Dendritic cell treated with granulocyte-macrophage colony-stimulating factor and Interleukin-4, amounts not matched to agents 40 ng/mL and 50 ng/mL, for 4 days (primary cell): ENCODE data around the gene EIF3F.

ENCODE experiments used
- H3K27ac Mint-ChIP-seq: one replicate; pipeline ENCODE4 v1.8.0; 2022; ENCODE audit warnings: mild to moderate bottlenecking, mixed read lengths
- H3K27me3 Mint-ChIP-seq: one replicate; pipeline ENCODE4 v1.8.0; 2022; ENCODE audit warnings: mild to moderate bottlenecking, mixed read lengths
- H3K36me3 Mint-ChIP-seq: one replicate; pipeline ENCODE4 v1.8.0; 2022; ENCODE audit warnings: low read depth, mixed read lengths
- H3K4me1 Mint-ChIP-seq: one replicate; pipeline ENCODE4 v1.8.0; 2022; ENCODE audit warnings: low read depth, mixed read lengths
- H3K4me3 Mint-ChIP-seq: one replicate; pipeline ENCODE4 v1.8.0; 2022; ENCODE audit warnings: mild to moderate bottlenecking, moderate library complexity, mixed read lengths
- H3K9me3 Mint-ChIP-seq: one replicate; pipeline ENCODE4 v1.8.0; 2022; ENCODE audit warnings: mixed read lengths
- intact Hi-C: fragments of 100-400 bp; cut with micrococcal nuclease; formaldehyde crosslinking; loops from one replicate; pipeline ENCODE4 v1.15.0; 2022

The EIF3F gene

DNA sequence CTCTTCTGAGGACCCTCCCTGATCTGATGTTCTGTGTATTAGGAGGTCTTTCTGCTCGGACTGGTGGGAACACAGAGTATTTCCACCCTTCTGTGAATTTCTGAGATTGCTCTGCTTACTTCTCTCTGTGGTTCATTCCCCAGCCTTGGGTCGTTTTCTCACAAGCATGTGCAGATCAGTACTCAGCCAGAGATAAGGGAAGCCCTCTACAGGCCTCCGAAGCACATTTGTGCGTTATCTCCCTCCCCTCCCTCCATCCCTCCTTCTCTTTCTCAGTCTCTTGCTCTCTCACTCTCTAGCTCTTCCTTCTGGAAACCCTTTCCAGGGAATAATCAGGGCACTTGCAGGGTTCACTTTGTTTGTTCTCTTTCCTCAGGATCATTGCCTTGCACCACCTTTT, 58.7 kb downstream of the EIF3F start:
- peaks cover 8% of the 10 kb centered on the region for H3K27me3 Mint-ChIP-seq
- no peaks in the 10 kb centered on the region for H3K36me3 Mint-ChIP-seq
- H3K4me3 Mint-ChIP-seq, result no peak overlapping the region
- no peak overlapping the region for H3K27ac Mint-ChIP-seq
- intact Hi-C loops, result no loop called here
- H3K4me1 Mint-ChIP-seq, result no peaks in the 10 kb centered on the region
- H3K9me3 Mint-ChIP-seq, result no peaks in the 10 kb centered on the region

DNA sequence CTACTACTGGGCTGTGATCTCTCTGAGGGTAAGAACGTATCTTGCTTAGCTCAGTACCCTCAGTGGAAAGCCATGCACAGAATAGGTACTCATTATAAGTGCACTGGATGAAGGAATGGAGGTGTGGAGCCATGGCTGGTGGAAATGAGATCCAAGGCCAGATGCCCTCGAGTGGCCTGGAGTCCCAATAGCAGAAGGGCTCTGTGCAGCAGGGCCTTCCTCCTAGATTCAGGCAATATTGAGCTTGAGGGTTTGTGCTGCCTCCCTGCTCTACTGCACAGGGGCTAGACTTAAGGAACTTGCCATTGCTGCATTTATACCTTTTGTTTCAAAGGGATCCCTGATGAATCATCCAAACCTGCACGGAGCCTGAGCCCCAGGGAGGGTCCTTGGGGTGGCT, 60.2 kb downstream of the EIF3F start:
- Mint-ChIP-seq H3K36me3 (no peaks in the 10 kb centered on the region), H3K4me1 (no peaks in the 10 kb centered on the region), H3K27ac (no peak overlapping the region), H3K4me3 (no peak overlapping the region), H3K27me3 (peaks cover 8% of the 10 kb centered on the region), H3K9me3 (no peaks in the 10 kb centered on the region)
- intact Hi-C loops, result no loop called here

DNA sequence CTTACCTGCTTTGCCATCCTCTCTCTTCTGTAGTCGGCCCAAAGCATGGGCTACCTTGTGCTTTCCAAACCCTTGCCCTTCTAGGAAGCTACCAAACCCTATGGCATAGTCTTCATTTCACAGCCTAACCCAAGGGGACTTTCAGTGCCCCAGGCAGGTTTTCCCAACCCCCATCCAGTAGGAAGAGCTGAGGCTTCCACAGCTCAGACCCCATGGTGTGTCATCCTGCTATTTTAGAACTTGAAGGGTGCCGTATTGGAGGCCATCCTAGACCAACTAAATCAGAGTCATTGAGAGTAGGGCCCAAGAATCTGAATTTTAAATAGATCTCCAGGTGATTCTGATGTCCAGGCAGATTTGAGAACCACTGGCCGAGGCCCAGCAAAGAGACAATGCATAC, 61.9 kb downstream of the EIF3F start:
- no peak overlapping the region for H3K4me3 Mint-ChIP-seq
- intact Hi-C loops, result no loop called here
- H3K4me1 Mint-ChIP-seq, result no peaks in the 10 kb centered on the region
- H3K27me3 Mint-ChIP-seq, result peaks cover 8% of the 10 kb centered on the region
- no peaks in the 10 kb centered on the region for H3K9me3 Mint-ChIP-seq
- H3K36me3 Mint-ChIP-seq, result no peaks in the 10 kb centered on the region
- H3K27ac Mint-ChIP-seq, result no peak overlapping the region
